ENCODE measurements around the gene RPS23. TPM values are rescaled to one million over a fixed set of nuclear protein-coding genes. Genes with fewer than 3 reads are reported as not detected.

The RPS23 gene
- total RNA-seq, 1 experiment from 2014 or later = 2,589 TPM

GRCh38 chr5:82277987-82278710 lies at the start of gene RPS23 (continued):
- no peak for TF ChIP-seq GTF2I (CRISPR knock-in tag; conservative IDR thresholded peaks at IDR 0.05)
- no peak for TF ChIP-seq ZNF219 (CRISPR knock-in tag; IDR thresholded peaks at IDR 0.05; ENCODE audit: borderline replicate concordance)
- no peak for TF ChIP-seq ATF3 (CRISPR knock-in tag; conservative IDR thresholded peaks at IDR 0.05)
- peak; percentile 71; the same call in 1 of the 2 replicates for TF ChIP-seq ESRRA (CRISPR knock-in tag; IDR thresholded peaks at IDR 0.05; ENCODE audit: borderline replicate concordance)
- TF ChIP-seq TEAD1 (CRISPR knock-in tag; IDR thresholded peaks at IDR 0.05) = 0 out of 2 replicates have a peak, but pooled peaks have one; percentile 40
- TF ChIP-seq CREB1 (CRISPR knock-in tag; IDR thresholded peaks at IDR 0.05) = 0 out of 2 replicates have a peak, but pooled peaks have one; percentile 48
- TF ChIP-seq SMAD3 (CRISPR knock-in tag; IDR thresholded peaks at IDR 0.05; ENCODE audit: borderline replicate concordance) = no peak
- no peak for TF ChIP-seq E2F1 (CRISPR knock-in tag; IDR thresholded peaks at IDR 0.05)
- TF ChIP-seq USF2 (CRISPR knock-in tag; IDR thresholded peaks at IDR 0.05) = no peak
- TF ChIP-seq ZNF423 (CRISPR knock-in tag; IDR thresholded peaks at IDR 0.05) = no peak
- no peak for TF ChIP-seq TCF7 (CRISPR knock-in tag; IDR thresholded peaks at IDR 0.05; ENCODE audit: low read depth)
- no peak for TF ChIP-seq RORB (CRISPR knock-in tag; IDR thresholded peaks at IDR 0.05)
- no peak for TF ChIP-seq MXD4 (CRISPR knock-in tag; IDR thresholded peaks at IDR 0.05; ENCODE audit: borderline replicate concordance)
- TF ChIP-seq ZNF532 (CRISPR knock-in tag; IDR thresholded peaks at IDR 0.05; ENCODE audit: borderline replicate concordance) = no peak
- no peak for TF ChIP-seq NR1H2 (CRISPR knock-in tag; IDR thresholded peaks at IDR 0.05)
- peak; percentile 81; the same call in 1 of the 2 replicates for TF ChIP-seq NFATC4 (CRISPR knock-in tag; IDR thresholded peaks at IDR 0.05)
- no peak for TF ChIP-seq CBFB (CRISPR knock-in tag; IDR thresholded peaks at IDR 0.05; ENCODE audit: low read depth)

- H3K9me3 Mint-ChIP-seq = peaks cover 36% of the 10 kb centered on the region
- CTCF ChIA-PET = no interaction called here
- H3K4me3 Mint-ChIP-seq = no peak overlapping the region
- TF ChIP-seq ZSCAN18 (CRISPR knock-in tag; IDR thresholded peaks at IDR 0.05) (no peak), RORB (CRISPR knock-in tag; IDR thresholded peaks at IDR 0.05) (no peak), NR1H2 (CRISPR knock-in tag; IDR thresholded peaks at IDR 0.05) (no peak)
- peaks cover 3% of the 10 kb centered on the region; the same call in 1 of the 2 replicates for H3K27me3 Mint-ChIP-seq (ENCODE audit: low read depth)
- peaks cover 18% of the 10 kb centered on the region for H3K36me3 Mint-ChIP-seq
- ATAC-seq = no peak
- H3K27ac Mint-ChIP-seq = no peak overlapping the region
- POLR2A ChIA-PET = no interaction called here
- no peak for DNase-seq (ENCODE audit: low spot score)
- peaks cover 4% of the 10 kb centered on the region; the same call in 1 of the 2 replicates for H3K4me1 Mint-ChIP-seq
Measured at GRCh38 chr5:82327941-82328340, 49.8 kb upstream of the RPS23 start.

Measured in WTC11 (cell line).